A673 (cell line): ENCODE data around the gene DDIAS. TPM values are rescaled to one million over a fixed set of nuclear protein-coding genes. Genes with fewer than 3 reads are reported as not detected.

Experiments
- BruUV-seq: library from RNA; stranded (reverse); fragments of 400-500 nt; replicated peaks from 2 replicates; lab custom pipeline; 2021; lab: Mats Ljungman, UMichigan
- CTCF ChIA-PET: fragments of 300-600 bp; sonication (Branson Sonifier 250); formaldehyde crosslinking; loops from one replicate; lab custom pipeline; 2022; ENCODE audit warnings: antibody characterized with exemption; lab: Charles Lee
- POLR2A ChIA-PET: fragments of 300-600 bp; sonication (Branson Sonifier 250); formaldehyde crosslinking; loops from one replicate; lab custom pipeline; 2022; ENCODE audit warnings: antibody characterized with exemption; ENCODE audit not compliant: low non-redundant PET; lab: Charles Lee
- DNase-seq: peaks from one replicate; pipeline ENCODE4 v3.0.0-alpha.2; 2015; ENCODE audit warnings: low spot score
- H3K27ac ChIP-seq: fragments of 200-600 bp; sonication (generic); 2 replicates; pipeline ENCODE4 v1.5.1; 2016; ENCODE audit warnings: mixed run types, low read depth, mild to moderate bottlenecking, mixed read lengths, antibody characterized with exemption, low read length; ENCODE audit not compliant: poor library complexity, severe bottlenecking
- H3K27me3 ChIP-seq: fragments of 200-600 bp; sonication (generic); replicated peaks from 2 replicates; pipeline ENCODE4 v1.6.1; 2017; ENCODE audit warnings: mixed run types, low read depth, mild to moderate bottlenecking, mixed read lengths, antibody characterized with exemption, low read length; ENCODE audit not compliant: insufficient read depth, poor library complexity
- H3K36me3 ChIP-seq: fragments of 200-600 bp; sonication (generic); 2 replicates; pipeline ENCODE4 v1.6.1; 2016; ENCODE audit warnings: mixed run types, mild to moderate bottlenecking, mixed read lengths, antibody characterized with exemption, low read length; ENCODE audit not compliant: insufficient read depth, poor library complexity, severe bottlenecking
- H3K4me1 ChIP-seq: fragments of 200-600 bp; sonication (generic); 2 replicates; pipeline ENCODE4 v1.6.1; 2017; ENCODE audit warnings: mixed run types, mild to moderate bottlenecking, mixed read lengths, antibody characterized with exemption, low read length; ENCODE audit not compliant: insufficient read depth, poor library complexity, severe bottlenecking
- H3K4me3 ChIP-seq: fragments of 200-600 bp; sonication (generic); 2 replicates; pipeline ENCODE4 v1.5.1; 2016; ENCODE audit warnings: low read depth, mixed run types, mild to moderate bottlenecking, mixed read lengths, low read length; ENCODE audit not compliant: poor library complexity, severe bottlenecking
- H3K9me3 ChIP-seq: fragments of 200-600 bp; sonication (generic); 2 replicates; pipeline ENCODE4 v1.6.1; 2016; ENCODE audit warnings: mixed run types, low read depth, mild to moderate bottlenecking, mixed read lengths, antibody characterized with exemption, low read length; ENCODE audit not compliant: poor library complexity, severe bottlenecking
- EZH2 ChIP-seq: fragments of 200-600 bp; sonication (generic); IDR thresholded peaks from 2 replicates; pipeline ENCODE4 v1.6.1; 2017; ENCODE audit warnings: borderline replicate concordance, low read depth, mild to moderate bottlenecking, mixed read lengths, antibody characterized with exemption, low read length; ENCODE audit not compliant: poor library complexity, severe bottlenecking
- intact Hi-C: fragments of 100-400 bp; cut with micrococcal nuclease; formaldehyde crosslinking; loops from one replicate; pipeline ENCODE4 v1.10.0; 2022; ENCODE audit not compliant: unreplicated experiment
- total RNA-seq: library from RNA; stranded (reverse); gene quantifications from 2 replicates; pipeline ENCODE4 v1.2.3, GENCODE V29; 2021
- TF ChIP-seq, protein P1 (sequence below): fragments of 300-800, 200-600 bp; sonication (generic); conservative IDR thresholded peaks from 2 replicates; pipeline ENCODE4 v1.5.1; 2017; ENCODE audit warnings: low read depth, mild to moderate bottlenecking, antibody characterized with exemption, low read length, moderate library complexity, mixed read lengths

DDIAS gene
- total RNA-seq, 1 experiment from 2014 or later = 41.5 TPM

DNA sequence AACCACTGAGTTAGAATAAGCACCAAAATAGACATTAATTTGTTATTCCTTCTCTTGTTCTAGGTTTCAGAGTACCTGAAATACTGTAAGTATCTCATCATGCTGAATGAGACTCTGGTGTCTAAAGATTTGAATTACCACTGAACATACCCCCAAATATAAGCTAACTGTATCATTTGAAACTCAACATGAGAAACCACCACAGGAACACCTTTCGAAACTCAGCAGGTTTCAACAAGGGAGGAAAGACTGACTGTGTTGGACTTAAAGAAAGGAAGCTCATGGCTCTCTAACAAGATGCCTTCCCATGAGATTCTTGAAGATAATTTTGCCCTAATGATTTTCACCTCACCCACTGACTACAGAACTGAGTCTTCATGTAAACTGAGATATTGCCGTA lies 38.3 kb upstream of the DDIAS start:
- intact Hi-C loops = no loop called here
- Histone ChIP-seq H3K27ac (no peak overlapping the region), H3K27me3 (no peaks in the 10 kb centered on the region), H3K9me3 (no peaks in the 10 kb centered on the region), H3K4me1 (peaks cover 21% of the 10 kb centered on the region), H3K4me3 (no peak overlapping the region), H3K36me3 (no peaks in the 10 kb centered on the region)
- BruUV-seq = no TSS peak
- POLR2A ChIA-PET = no interaction called here
- CTCF ChIA-PET = interaction anchor here (1.5 kb wide), 1 partner anchor 87 kb away, joined by 5 read pairs; no protein-coding TSS in a partner anchor
- TF ChIP-seq, protein P1, sequence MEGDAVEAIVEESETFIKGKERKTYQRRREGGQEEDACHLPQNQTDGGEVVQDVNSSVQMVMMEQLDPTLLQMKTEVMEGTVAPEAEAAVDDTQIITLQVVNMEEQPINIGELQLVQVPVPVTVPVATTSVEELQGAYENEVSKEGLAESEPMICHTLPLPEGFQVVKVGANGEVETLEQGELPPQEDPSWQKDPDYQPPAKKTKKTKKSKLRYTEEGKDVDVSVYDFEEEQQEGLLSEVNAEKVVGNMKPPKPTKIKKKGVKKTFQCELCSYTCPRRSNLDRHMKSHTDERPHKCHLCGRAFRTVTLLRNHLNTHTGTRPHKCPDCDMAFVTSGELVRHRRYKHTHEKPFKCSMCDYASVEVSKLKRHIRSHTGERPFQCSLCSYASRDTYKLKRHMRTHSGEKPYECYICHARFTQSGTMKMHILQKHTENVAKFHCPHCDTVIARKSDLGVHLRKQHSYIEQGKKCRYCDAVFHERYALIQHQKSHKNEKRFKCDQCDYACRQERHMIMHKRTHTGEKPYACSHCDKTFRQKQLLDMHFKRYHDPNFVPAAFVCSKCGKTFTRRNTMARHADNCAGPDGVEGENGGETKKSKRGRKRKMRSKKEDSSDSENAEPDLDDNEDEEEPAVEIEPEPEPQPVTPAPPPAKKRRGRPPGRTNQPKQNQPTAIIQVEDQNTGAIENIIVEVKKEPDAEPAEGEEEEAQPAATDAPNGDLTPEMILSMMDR = no peak
- no peak for DNase-seq

DNA sequence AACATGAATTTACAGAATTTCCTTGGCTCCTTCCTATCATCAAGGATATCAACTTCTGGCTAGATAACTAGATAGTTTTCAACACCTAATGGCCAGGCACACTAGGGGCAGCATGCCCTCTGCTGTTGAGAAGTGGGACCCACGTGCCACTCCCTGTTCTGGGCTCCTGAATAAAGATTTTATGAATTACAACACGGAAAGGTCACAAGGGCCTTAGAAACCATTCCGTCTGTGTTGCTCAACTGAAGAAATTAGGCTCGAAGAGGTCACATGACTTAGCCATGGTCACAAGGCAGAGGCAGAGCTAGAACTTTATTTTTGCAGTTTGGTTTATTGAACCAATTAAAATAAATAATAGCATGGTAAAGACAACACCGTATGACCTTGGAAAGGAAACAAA lies 37.3 kb upstream of the DDIAS start:
- intact Hi-C loops = loop anchor here (1.0 kb wide), 2 partner anchors 89 to 146 kb away; no protein-coding TSS in a partner anchor
- DNase-seq = peak; percentile 84
- no peaks in the 10 kb centered on the region for H3K9me3 ChIP-seq
- ChIA-PET POLR2A (no interaction called here), CTCF (no interaction called here)
- no peak overlapping the region for H3K27ac ChIP-seq
- no peaks in the 10 kb centered on the region for H3K36me3 ChIP-seq
- no TSS peak for BruUV-seq
- TF ChIP-seq EZH2 = no peak
- TF ChIP-seq, protein P1 = peak; percentile 95
- H3K4me3 ChIP-seq = no peak overlapping the region
- peaks cover 11% of the 10 kb centered on the region for H3K4me1 ChIP-seq
- no peaks in the 10 kb centered on the region for H3K27me3 ChIP-seq

DNA sequence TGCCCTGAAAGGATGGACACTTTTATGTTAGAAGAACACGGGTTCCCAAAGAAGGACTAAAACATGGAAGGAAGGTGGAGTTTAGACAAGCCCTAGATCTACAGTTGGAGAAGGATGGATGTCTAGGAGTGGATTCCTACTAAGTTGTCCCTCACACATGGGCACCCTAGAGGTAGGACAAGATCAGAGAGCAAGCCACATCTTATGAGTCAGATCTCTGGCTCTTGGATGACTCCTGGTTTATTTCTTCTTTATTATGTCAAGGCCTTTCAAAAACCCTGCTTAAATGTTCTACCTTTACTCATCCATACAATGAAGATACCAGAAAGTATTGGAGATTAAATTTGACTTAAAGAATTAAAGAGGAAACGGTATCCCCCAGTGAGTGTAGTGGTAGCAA lies 35.7 kb upstream of the DDIAS start:
- intact Hi-C loops = loop anchor here (5.0 kb wide), 2 partner anchors 61 to 386 kb away; no protein-coding TSS in a partner anchor
- CTCF ChIA-PET = interaction anchor here (2.1 kb wide), 1 partner anchor 61 kb away, joined by 5 read pairs; no protein-coding TSS in a partner anchor
- Histone ChIP-seq H3K9me3 (no peaks in the 10 kb centered on the region), H3K4me1 (peaks cover 7% of the 10 kb centered on the region), H3K27ac (no peak overlapping the region), H3K4me3 (no peak overlapping the region), H3K27me3 (no peaks in the 10 kb centered on the region), H3K36me3 (no peaks in the 10 kb centered on the region)
- POLR2A ChIA-PET = no interaction called here
- no TSS peak for BruUV-seq
- TF ChIP-seq, protein P1 = no peak
- no peak for TF ChIP-seq EZH2
- no peak for DNase-seq
